Measurements from ENCODE around the gene ZYX. TPM values are rescaled to one million over a fixed set of nuclear protein-coding genes. Genes with fewer than 3 reads are reported as not detected.

ZYX gene
- total RNA-seq, 1 donor from 2014 or later: 86.2 TPM

DNA sequence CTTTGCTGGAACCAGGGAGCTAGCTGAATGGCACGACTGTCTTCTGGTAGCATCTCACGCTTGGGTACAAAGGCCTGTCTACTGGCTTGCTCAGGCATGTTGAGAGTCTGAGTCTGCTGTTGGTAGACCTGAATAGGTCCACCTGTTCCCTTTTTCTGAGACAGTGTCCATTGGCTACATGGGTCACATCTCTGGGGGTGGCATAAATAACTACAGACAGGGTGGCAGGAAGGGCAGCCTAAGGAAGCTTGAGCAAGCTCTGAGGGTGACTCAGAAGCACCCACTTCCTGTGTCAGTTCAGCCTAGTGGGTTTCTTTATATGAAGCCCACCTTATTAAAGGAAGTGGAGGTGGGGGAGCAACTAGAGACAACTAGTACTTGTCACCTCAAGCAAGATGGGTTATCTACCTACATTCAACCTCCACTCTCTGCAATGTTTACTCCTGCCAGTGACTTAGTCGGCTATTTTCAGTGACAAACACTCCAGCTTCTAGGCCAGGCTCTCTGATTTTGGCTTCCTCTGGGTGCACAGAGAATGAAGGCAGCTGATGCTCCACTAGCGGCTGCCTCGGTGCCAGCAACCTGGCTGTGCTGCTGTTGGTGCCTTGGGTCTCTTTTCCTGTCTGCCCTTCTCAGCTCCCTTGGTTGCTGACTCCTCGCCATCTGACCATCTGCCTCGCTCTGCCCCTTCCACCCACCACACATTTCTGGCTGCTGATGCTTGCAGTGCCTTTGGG is 5.7 kb upstream of the ZYX start:
- Histone ChIP-seq H3K4me3 (no peak overlapping the region), H3K4me1 (peaks cover 20% of the 10 kb centered on the region), H3K36me3 (no peaks in the 10 kb centered on the region), H3K27me3 (no peaks in the 10 kb centered on the region), H3K9me3 (no peaks in the 10 kb centered on the region), H3K27ac (no peak overlapping the region)
- no peak for TF ChIP-seq POLR2AphosphoS5 (IDR thresholded peaks at IDR 0.05; ENCODE audit: insufficient read depth in 1 of 2, low read depth in 1 of 2)
- no peak for TF ChIP-seq POLR2A (IDR thresholded peaks at IDR 0.05)
- TF ChIP-seq CTCF (IDR thresholded peaks at IDR 0.05): no peak
- intact Hi-C loops (cut with DNase I): no loop called here
- no peak for DNase-seq (ENCODE audit: extremely low spot score in 2 of 2)

GRCh38 chr7:143376396-143376795 is 4.7 kb upstream of the ZYX start:
- TF ChIP-seq POLR2A (IDR thresholded peaks at IDR 0.05) (no peak), POLR2AphosphoS5 (IDR thresholded peaks at IDR 0.05; ENCODE audit: insufficient read depth in 1 of 2, low read depth in 1 of 2) (no peak), CTCF (IDR thresholded peaks at IDR 0.05) (no peak)
- intact Hi-C loops (cut with DNase I): no loop called here
- peaks cover 20% of the 10 kb centered on the region for H3K4me1 ChIP-seq
- DNase-seq (ENCODE audit: extremely low spot score in 2 of 2): no peak
- H3K27me3 ChIP-seq: no peaks in the 10 kb centered on the region
- no peaks in the 10 kb centered on the region for H3K9me3 ChIP-seq
- no peak overlapping the region for H3K27ac ChIP-seq
- no peak overlapping the region for H3K4me3 ChIP-seq
- H3K36me3 ChIP-seq: no peaks in the 10 kb centered on the region

DNA sequence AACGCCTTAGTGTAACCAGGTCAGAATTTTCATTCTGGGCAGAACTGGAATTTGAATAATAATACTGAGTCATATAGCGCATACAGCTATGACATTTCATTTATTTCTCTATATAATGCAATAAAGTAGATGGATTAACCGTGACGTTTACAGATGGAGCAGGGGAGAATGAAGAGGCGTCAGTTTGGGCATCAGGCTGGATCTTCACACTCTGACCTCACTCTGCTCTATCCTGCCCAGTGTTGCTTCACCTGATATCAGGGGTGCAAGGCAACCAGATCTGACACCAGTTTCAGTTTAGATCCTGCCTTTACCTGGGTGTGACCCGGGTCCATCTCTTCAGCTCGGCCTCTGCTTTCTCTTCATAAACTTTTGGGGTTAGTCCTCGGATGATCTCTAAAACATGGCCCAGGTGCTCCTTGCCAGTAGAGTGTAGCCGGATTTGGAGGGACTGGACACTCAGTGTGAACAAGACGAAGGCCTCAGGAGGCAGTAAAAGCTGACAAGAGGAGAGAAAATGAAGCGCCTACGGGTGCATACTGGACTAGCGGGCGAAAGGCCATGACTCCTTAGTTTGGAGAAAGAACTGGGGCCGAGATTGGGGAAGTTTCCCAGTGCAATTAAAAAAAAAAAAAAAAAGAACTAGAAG is 1.4 kb upstream of the ZYX start:
- Histone ChIP-seq H3K36me3 (no peaks in the 10 kb centered on the region), H3K9me3 (no peaks in the 10 kb centered on the region), H3K27me3 (no peaks in the 10 kb centered on the region), H3K4me1 (peaks cover 49% of the 10 kb centered on the region), H3K4me3 (peak overlapping the region; percentile 93 to 99), H3K27ac (peak overlapping the region; percentile 94)
- intact Hi-C loops (cut with DNase I): loop anchor here (5.0 kb wide), 1 partner anchor 92 kb away; the partner anchor contains the start of gene CASP2
- TF ChIP-seq POLR2A (IDR thresholded peaks at IDR 0.05) (no peak), CTCF (IDR thresholded peaks at IDR 0.05) (no peak), POLR2AphosphoS5 (IDR thresholded peaks at IDR 0.05; ENCODE audit: insufficient read depth in 1 of 2, low read depth in 1 of 2) (no peak)
- no peak for DNase-seq (ENCODE audit: extremely low spot score in 2 of 2)

DNA sequence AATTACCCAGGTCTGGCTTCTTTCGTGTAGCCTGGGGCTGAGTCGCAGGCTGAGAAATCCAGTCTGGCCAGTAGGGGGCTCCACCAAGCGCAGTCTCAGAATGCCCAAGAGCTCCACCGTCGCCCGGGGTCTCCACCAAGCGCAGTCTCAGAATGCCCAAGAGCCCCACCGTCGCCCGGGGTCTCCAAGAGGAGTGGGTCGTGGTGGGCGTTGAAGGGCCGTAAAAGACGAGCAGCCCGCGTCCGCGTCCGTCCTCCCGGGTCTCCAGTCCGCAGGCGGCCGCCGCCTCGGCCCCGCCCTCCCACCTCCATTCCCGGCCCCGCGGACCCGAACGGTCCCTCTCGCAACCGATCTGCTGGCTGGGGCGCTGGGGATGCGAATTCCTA is 892 bp upstream of the ZYX start:
- Histone ChIP-seq H3K4me3 (peak overlapping the region; percentile 93 to 99), H3K9me3 (no peaks in the 10 kb centered on the region), H3K4me1 (peaks cover 54% of the 10 kb centered on the region), H3K36me3 (no peaks in the 10 kb centered on the region), H3K27me3 (no peaks in the 10 kb centered on the region), H3K27ac (peak overlapping the region; percentile 94)
- intact Hi-C loops (cut with DNase I): loop anchor here (5.0 kb wide), 1 partner anchor 93 kb away; the partner anchor contains the start of gene CASP2
- no peak for DNase-seq (ENCODE audit: extremely low spot score in 2 of 2)
- TF ChIP-seq CTCF (IDR thresholded peaks at IDR 0.05): peak; percentile 84 to 87 (median 84)
- no peak for TF ChIP-seq POLR2AphosphoS5 (IDR thresholded peaks at IDR 0.05; ENCODE audit: insufficient read depth in 1 of 2, low read depth in 1 of 2)
- peak in 1 of 2 donors; percentile 25 for TF ChIP-seq POLR2A (IDR thresholded peaks at IDR 0.05)

All from vagina (tissue), 2 donors.